Right cardiac atrium (tissue), 5 donors: Measurements from ENCODE around the gene CFAP97D1. TPM values are rescaled to one million over a fixed set of nuclear protein-coding genes. Genes with fewer than 3 reads are reported as not detected.
"Not testable (repeated sequence)": the region's sequence is repeated elsewhere in the genome, so short reads cannot be mapped to it uniquely, and the experiment has no call there.

ENCODE experiments used
- ATAC-seq, 2 donors: fragments of 200-7000 bp; cut with Tn5 transposase; one replicate each; pipeline versions ENCODE4 v1.8.0 to v1.9.1; 2020; ENCODE audit warnings: moderate library complexity in 2 of 2, mild to moderate bottlenecking in 1 of 2
- DNase-seq, 3 donors: peaks; one replicate each; pipeline ENCODE4 v3.0.0-alpha.2; 2020
- H3K27ac ChIP-seq: one replicate; pipeline ENCODE4 v1.5.1; 2013; ENCODE audit warnings: mild to moderate bottlenecking, low read length, control low read depth, moderate library complexity
- H3K27me3 ChIP-seq: one replicate; pipeline ENCODE4 v1.6.1; 2013; ENCODE audit not compliant: control insufficient read depth, insufficient read depth
- H3K4me1 ChIP-seq: one replicate; pipeline ENCODE4 v1.6.1; 2013; ENCODE audit warnings: low read length; ENCODE audit not compliant: control insufficient read depth, insufficient read depth
- H3K4me3 ChIP-seq: one replicate; pipeline ENCODE4 v1.5.1; 2013; ENCODE audit warnings: low read length, control low read depth
- H3K9me3 ChIP-seq: one replicate; pipeline ENCODE4 v1.6.1; 2013; ENCODE audit warnings: low read length; ENCODE audit not compliant: control insufficient read depth
- WGBS: extraction: QIAGEN DNeasy Blood & Tissue Kit; methylation state at CpG from one replicate; pipeline ENCODE4 v1.1.7; 2013; 5-methylcytosine and 5-hydroxymethylcytosine counted together
- intact Hi-C, 4 donors: fragments of 100-400 bp; cut with DNase I; formaldehyde crosslinking; loops; one replicate each; pipeline versions ENCODE4 v1.11.0 to v1.14.0; 2022 to 2023
- polyA plus RNA-seq: library from polyadenylated mRNA; stranded (reverse); fragments of 200-250 nt; gene quantifications from one replicate; pipeline ENCODE4 v1.2.3, GENCODE V29; 2013
- total RNA-seq, 4 donors: library from RNA; stranded (reverse); fragmentation: NEBNext Ultra II Directional; extraction: Animal tissue kit (Norgen Biotek cat#: 25700); gene quantifications; one replicate each; pipeline ENCODE4 v1.2.1, GENCODE V29; 2021
- donor health status: healthy with polysubstance abuse.
- donor health status: DM: no; HTN: yes; CAD: no.
- donor health status: DM: no; HTN: no; CAD: no.
- donor health status: DM: no; HTN: yes; CAD: no; lungs with severe emphysema.
- donor health status: DM: yes; HTN: yes; CAD: no.

CFAP97D1 gene
- total and polyA plus RNA-seq, 5 donors = 0.02 to 0.28 TPM; not detected in 3

GRCh38 chr17:43798024-43798423, 17.8 kb downstream of the CFAP97D1 start:
- ATAC-seq, DNase-seq, intact Hi-C loops, H3K4me1 ChIP-seq, H3K27me3 ChIP-seq, H3K4me3 ChIP-seq, H3K9me3 ChIP-seq, H3K27ac ChIP-seq: not testable (repeated sequence)
- 84% methylated on average over 9 of the region's 9 CpGs for WGBS

- WGBS = 81% methylated on average over 2 of the region's 2 CpGs
- peak; percentile 30 to 55 for ATAC-seq
- DNase-seq = no peak
- intact Hi-C loops = no loop called here
- H3K27me3 ChIP-seq = no peaks in the 10 kb centered on the region
- no peaks in the 10 kb centered on the region for H3K9me3 ChIP-seq
- no peak overlapping the region for H3K27ac ChIP-seq
- H3K4me1 ChIP-seq = no peaks in the 10 kb centered on the region
- no peak overlapping the region for H3K4me3 ChIP-seq
Measured at GRCh38 chr17:43799047-43799446, 18.8 kb downstream of the CFAP97D1 start.

GRCh38 chr17:43800736-43801135, 20.5 kb downstream of the CFAP97D1 start:
- ATAC-seq = no peak
- 95% methylated on average over 3 of the region's 3 CpGs for WGBS
- H3K9me3 ChIP-seq = no peaks in the 10 kb centered on the region
- no peak overlapping the region for H3K4me3 ChIP-seq
- no peaks in the 10 kb centered on the region for H3K27me3 ChIP-seq
- H3K4me1 ChIP-seq = no peaks in the 10 kb centered on the region
- no peak for DNase-seq
- intact Hi-C loops = no loop called here
- H3K27ac ChIP-seq = no peak overlapping the region

- Histone ChIP-seq H3K9me3 (no peaks in the 10 kb centered on the region), H3K4me1 (no peaks in the 10 kb centered on the region), H3K27me3 (no peaks in the 10 kb centered on the region), H3K4me3 (no peak overlapping the region), H3K27ac (no peak overlapping the region)
- intact Hi-C loops = no loop called here
- ATAC-seq (peak in 1 of 2 donors; percentile 15), DNase-seq (no peak)
- 78% methylated on average over 3 of the region's 3 CpGs for WGBS
Measured at GRCh38 chr17:43801844-43802243, 21.6 kb downstream of the CFAP97D1 start.

GRCh38 chr17:43803758-43804157, 23.5 kb downstream of the CFAP97D1 start:
- ATAC-seq (no peak), DNase-seq (no peak)
- Histone ChIP-seq H3K27ac (no peak overlapping the region), H3K27me3 (no peaks in the 10 kb centered on the region), H3K9me3 (no peaks in the 10 kb centered on the region), H3K4me3 (no peak overlapping the region), H3K4me1 (no peaks in the 10 kb centered on the region)
- intact Hi-C loops = no loop called here
- 63% methylated on average over 4 of the region's 4 CpGs for WGBS

GRCh38 chr17:43805117-43805516, 24.9 kb downstream of the CFAP97D1 start:
- intact Hi-C loops = no loop called here
- ATAC-seq (no peak), DNase-seq (no peak)
- H3K27me3 ChIP-seq = no peaks in the 10 kb centered on the region
- no peaks in the 10 kb centered on the region for H3K9me3 ChIP-seq
- H3K4me3 ChIP-seq = no peak overlapping the region
- H3K27ac ChIP-seq = no peak overlapping the region
- no peaks in the 10 kb centered on the region for H3K4me1 ChIP-seq

GRCh38 chr17:43808076-43808475, 27.8 kb downstream of the CFAP97D1 start:
- Histone ChIP-seq H3K27me3 (no peaks in the 10 kb centered on the region), H3K4me1 (no peaks in the 10 kb centered on the region), H3K27ac (no peak overlapping the region), H3K9me3 (no peaks in the 10 kb centered on the region), H3K4me3 (no peak overlapping the region)
- no peak for ATAC-seq
- WGBS = 95% methylated on average over 4 of the region's 4 CpGs
- DNase-seq = no peak
- intact Hi-C loops = no loop called here

GRCh38 chr17:43809121-43809520, 28.9 kb downstream of the CFAP97D1 start:
- H3K27ac ChIP-seq = no peak overlapping the region
- H3K27me3 ChIP-seq = no peaks in the 10 kb centered on the region
- H3K9me3 ChIP-seq = no peaks in the 10 kb centered on the region
- ATAC-seq = no peak
- intact Hi-C loops = no loop called here
- H3K4me3 ChIP-seq = no peak overlapping the region
- H3K4me1 ChIP-seq = no peaks in the 10 kb centered on the region
- WGBS = 90% methylated on average over 5 of the region's 5 CpGs
- no peak for DNase-seq

GRCh38 chr17:43810226-43810715, 30.0 kb downstream of the CFAP97D1 start:
- intact Hi-C loops = no loop called here
- WGBS = 84% methylated on average over 4 of the region's 4 CpGs
- Histone ChIP-seq H3K4me3 (no peak overlapping the region), H3K4me1 (no peaks in the 10 kb centered on the region), H3K27me3 (no peaks in the 10 kb centered on the region), H3K9me3 (no peaks in the 10 kb centered on the region), H3K27ac (no peak overlapping the region)
- DNase-seq (no peak), ATAC-seq (no peak)

GRCh38 chr17:43810823-43811222, 30.6 kb downstream of the CFAP97D1 start:
- ATAC-seq = no peak
- no peaks in the 10 kb centered on the region for H3K9me3 ChIP-seq
- WGBS = 89% methylated on average over 5 of the region's 5 CpGs
- H3K4me1 ChIP-seq = no peaks in the 10 kb centered on the region
- no peaks in the 10 kb centered on the region for H3K27me3 ChIP-seq
- H3K27ac ChIP-seq = no peak overlapping the region
- intact Hi-C loops = no loop called here
- no peak overlapping the region for H3K4me3 ChIP-seq
- no peak for DNase-seq

- Histone ChIP-seq H3K9me3 (no peaks in the 10 kb centered on the region), H3K27ac (no peak overlapping the region), H3K27me3 (no peaks in the 10 kb centered on the region), H3K4me3 (no peak overlapping the region), H3K4me1 (no peaks in the 10 kb centered on the region)
- ATAC-seq (peak; percentile 7 to 17), DNase-seq (no peak)
- intact Hi-C loops = no loop called here
- 92% methylated on average over 10 of the region's 10 CpGs for WGBS
Measured at GRCh38 chr17:43812396-43813265, 32.4 kb downstream of the CFAP97D1 start.
